OCI-LY7 (cell line): ENCODE measurements around the gene AP1S3. TPM values are rescaled to one million over a fixed set of nuclear protein-coding genes. Genes with fewer than 3 reads are reported as not detected.
"Not testable (repeated sequence)": the region's sequence is repeated elsewhere in the genome, so short reads cannot be mapped to it uniquely, and the experiment has no call there.

Experiments
- BruUV-seq: library from RNA; stranded (reverse); fragments of 400-500 nt; replicated peaks from 2 replicates; lab custom pipeline; 2021; lab: Mats Ljungman, UMichigan
- CTCF ChIA-PET: fragments of 300-600 bp; sonication (Branson Sonifier 250); formaldehyde crosslinking; loops from one replicate; lab custom pipeline; 2022; ENCODE audit warnings: antibody characterized with exemption; ENCODE audit not compliant: unreplicated experiment; lab: Charles Lee
- POLR2A ChIA-PET: fragments of 300-600 bp; sonication (Branson Sonifier 250); formaldehyde crosslinking; loops from one replicate; lab custom pipeline; 2022; ENCODE audit warnings: antibody characterized with exemption; lab: Charles Lee
- DNase-seq: peaks from one replicate; pipeline ENCODE4 v3.0.0-alpha.2; 2015; ENCODE audit warnings: low spot score
- H2AFZ ChIP-seq: fragments of 200-600 bp; sonication (generic), shearing (Covaris generic); 2 replicates; pipeline ENCODE4 v1.6.1; 2014; ENCODE audit warnings: mild to moderate bottlenecking, antibody characterized with exemption, low read length, moderate library complexity
- H3K27ac ChIP-seq: fragments of 200-600 bp; sonication (generic); 2 replicates; pipeline ENCODE4 v1.5.1; 2014; ENCODE audit warnings: mixed run types, low read depth, mild to moderate bottlenecking, moderate library complexity, low read length, inconsistent platforms; ENCODE audit not compliant: poor library complexity, severe bottlenecking
- H3K36me3 ChIP-seq: fragments of 200-600 bp; sonication (generic); 2 replicates; pipeline ENCODE4 v1.6.1; 2014; ENCODE audit warnings: mild to moderate bottlenecking, antibody characterized with exemption, low read length, moderate library complexity, mixed read lengths; ENCODE audit not compliant: insufficient read depth
- H3K4me1 ChIP-seq: fragments of 200-600 bp; sonication (generic); 2 replicates; pipeline ENCODE4 v1.5.1; 2014; ENCODE audit warnings: mild to moderate bottlenecking, low read length; ENCODE audit not compliant: insufficient read depth, poor library complexity, severe bottlenecking
- H3K4me2 ChIP-seq: fragments of 200-600 bp; sonication (generic); 2 replicates; pipeline ENCODE4 v1.6.1; 2014; ENCODE audit warnings: mild to moderate bottlenecking, low read length
- H3K4me3 ChIP-seq: fragments of 200-600 bp; sonication (generic); 2 replicates; pipeline ENCODE4 v1.5.1; 2014; ENCODE audit warnings: mild to moderate bottlenecking, low read depth, low read length; ENCODE audit not compliant: poor library complexity, severe bottlenecking
- H3K79me2 ChIP-seq: fragments of 200-600 bp; sonication (generic); 2 replicates; pipeline ENCODE4 v1.6.1; 2016; ENCODE audit warnings: low read depth, mild to moderate bottlenecking, low read length, moderate library complexity, mixed read lengths; ENCODE audit not compliant: insufficient read depth
- H3K9me2 ChIP-seq: fragments of 200-600 bp; sonication (generic); 2 replicates; pipeline ENCODE4 v1.6.1; 2016; ENCODE audit warnings: mild to moderate bottlenecking, low read length, mixed read lengths; ENCODE audit not compliant: insufficient read depth
- H3K9me3 ChIP-seq: fragments of 200-600 bp; sonication (generic); 2 replicates; pipeline ENCODE4 v1.6.1; 2014; ENCODE audit warnings: mild to moderate bottlenecking, mixed run types, low read length, mixed read lengths
- H4K20me1 ChIP-seq: fragments of 200-600 bp; sonication (generic); 2 replicates; pipeline ENCODE4 v1.6.1; 2014; ENCODE audit warnings: mild to moderate bottlenecking, antibody characterized with exemption, low read length, moderate library complexity, mixed read lengths; ENCODE audit not compliant: insufficient read depth
- EZH2phosphoT487 ChIP-seq: fragments of 200-600 bp; sonication (generic); IDR thresholded peaks from 2 replicates; pipeline ENCODE4 v1.6.1; 2018; ENCODE audit warnings: low read depth, borderline replicate concordance, mild to moderate bottlenecking, mixed run types, antibody characterized with exemption, low read length, moderate library complexity, mixed read lengths
- intact Hi-C: fragments of 100-400 bp; cut with micrococcal nuclease; formaldehyde crosslinking; loops from one replicate; pipeline ENCODE4 v1.10.0; 2022; ENCODE audit not compliant: unreplicated experiment
- total RNA-seq, 2 experiments: library from RNA; depleted of rRNA in 1 of 2; stranded (reverse); fragments of >200 nt in 1 of 2; shearing (Covaris generic) in 1 of 2; gene quantifications; 2 replicates each; pipeline ENCODE4 v1.2.3, GENCODE V29; 2014 to 2022
- TF ChIP-seq, protein P1 (sequence below): fragments of 200-600 bp; sonication (generic); conservative IDR thresholded peaks from 2 replicates; pipeline ENCODE4 v1.5.1; 2014; ENCODE audit warnings: mild to moderate bottlenecking, antibody characterized with exemption, low read length, moderate library complexity, mixed read lengths

AP1S3 gene
- total RNA-seq, 2 experiments from 2014 or later = 11.2 to 32.1 TPM

- H3K4me1 ChIP-seq, BruUV-seq, H3K4me3 ChIP-seq, DNase-seq, H3K4me2 ChIP-seq, H3K36me3 ChIP-seq, H4K20me1 ChIP-seq, H3K79me2 ChIP-seq, H3K9me3 ChIP-seq, H2AFZ ChIP-seq, H3K9me2 ChIP-seq, CTCF ChIA-PET, H3K27ac ChIP-seq, intact Hi-C loops: not testable (repeated sequence)
- POLR2A ChIA-PET = interaction anchor here (0.9 kb wide), 1 partner anchor 23 kb away, joined by 3 read pairs; no protein-coding TSS in a partner anchor
These were observed 34.3 kb upstream of the AP1S3 start for GRCh38 chr2:223871661-223872060.

GRCh38 chr2:223870840-223871611, 33.6 kb upstream of the AP1S3 start:
- H4K20me1 ChIP-seq = no peaks in the 10 kb centered on the region
- H2AFZ ChIP-seq = no peak overlapping the region
- BruUV-seq = no TSS peak
- no peak overlapping the region for H3K4me2 ChIP-seq
- CTCF ChIA-PET = no interaction called here
- no peak overlapping the region for H3K27ac ChIP-seq
- H3K79me2 ChIP-seq = no peaks in the 10 kb centered on the region
- H3K9me3 ChIP-seq = no peaks in the 10 kb centered on the region
- H3K36me3 ChIP-seq = no peaks in the 10 kb centered on the region
- H3K9me2 ChIP-seq = no peaks in the 10 kb centered on the region
- H3K4me1 ChIP-seq = peaks cover 9% of the 10 kb centered on the region
- TF ChIP-seq EZH2phosphoT487 = no peak
- TF ChIP-seq, protein P1, sequence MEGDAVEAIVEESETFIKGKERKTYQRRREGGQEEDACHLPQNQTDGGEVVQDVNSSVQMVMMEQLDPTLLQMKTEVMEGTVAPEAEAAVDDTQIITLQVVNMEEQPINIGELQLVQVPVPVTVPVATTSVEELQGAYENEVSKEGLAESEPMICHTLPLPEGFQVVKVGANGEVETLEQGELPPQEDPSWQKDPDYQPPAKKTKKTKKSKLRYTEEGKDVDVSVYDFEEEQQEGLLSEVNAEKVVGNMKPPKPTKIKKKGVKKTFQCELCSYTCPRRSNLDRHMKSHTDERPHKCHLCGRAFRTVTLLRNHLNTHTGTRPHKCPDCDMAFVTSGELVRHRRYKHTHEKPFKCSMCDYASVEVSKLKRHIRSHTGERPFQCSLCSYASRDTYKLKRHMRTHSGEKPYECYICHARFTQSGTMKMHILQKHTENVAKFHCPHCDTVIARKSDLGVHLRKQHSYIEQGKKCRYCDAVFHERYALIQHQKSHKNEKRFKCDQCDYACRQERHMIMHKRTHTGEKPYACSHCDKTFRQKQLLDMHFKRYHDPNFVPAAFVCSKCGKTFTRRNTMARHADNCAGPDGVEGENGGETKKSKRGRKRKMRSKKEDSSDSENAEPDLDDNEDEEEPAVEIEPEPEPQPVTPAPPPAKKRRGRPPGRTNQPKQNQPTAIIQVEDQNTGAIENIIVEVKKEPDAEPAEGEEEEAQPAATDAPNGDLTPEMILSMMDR = no peak
- POLR2A ChIA-PET = no interaction called here
- no peak for DNase-seq
- intact Hi-C loops = no loop called here
- no peak overlapping the region for H3K4me3 ChIP-seq

GRCh38 chr2:223868005-223868404, 30.6 kb upstream of the AP1S3 start:
- Histone ChIP-seq H3K4me1 (peaks cover 16% of the 10 kb centered on the region), H2AFZ (no peak overlapping the region), H4K20me1 (no peaks in the 10 kb centered on the region), H3K9me2 (no peaks in the 10 kb centered on the region), H3K4me3 (no peak overlapping the region), H3K4me2 (0 out of 2 replicates have a peak overlapping the region, but pooled peaks have one; percentile 15), H3K9me3 (no peaks in the 10 kb centered on the region), H3K27ac (no peak overlapping the region), H3K79me2 (no peaks in the 10 kb centered on the region), H3K36me3 (no peaks in the 10 kb centered on the region)
- intact Hi-C loops = loop anchor here (10.0 kb wide), 1 partner anchor 413 kb away; no protein-coding TSS in a partner anchor
- ChIA-PET POLR2A (interaction anchor here (0.6 to 1.2 kb wide), 4 partner anchors 20 to 77 kb away, joined by 3 to 4 read pairs (median 3); partner anchors contain the start of gene WDFY1), CTCF (no interaction called here)
- BruUV-seq = no TSS peak
- no peak for TF ChIP-seq EZH2phosphoT487
- TF ChIP-seq, protein P1 = no peak
- DNase-seq = peak; percentile 70
